GM19023 (cell line): ENCODE results near the gene ZCCHC24.

Experiments
- ATAC-seq: cut with Tn5 transposase; IDR thresholded peaks from one replicate; pipeline ENCODE4 v1.9.1; 2021; ENCODE audit warnings: mild to moderate bottlenecking, moderate library complexity; ENCODE audit not compliant: unreplicated experiment

The ZCCHC24 gene

DNA sequence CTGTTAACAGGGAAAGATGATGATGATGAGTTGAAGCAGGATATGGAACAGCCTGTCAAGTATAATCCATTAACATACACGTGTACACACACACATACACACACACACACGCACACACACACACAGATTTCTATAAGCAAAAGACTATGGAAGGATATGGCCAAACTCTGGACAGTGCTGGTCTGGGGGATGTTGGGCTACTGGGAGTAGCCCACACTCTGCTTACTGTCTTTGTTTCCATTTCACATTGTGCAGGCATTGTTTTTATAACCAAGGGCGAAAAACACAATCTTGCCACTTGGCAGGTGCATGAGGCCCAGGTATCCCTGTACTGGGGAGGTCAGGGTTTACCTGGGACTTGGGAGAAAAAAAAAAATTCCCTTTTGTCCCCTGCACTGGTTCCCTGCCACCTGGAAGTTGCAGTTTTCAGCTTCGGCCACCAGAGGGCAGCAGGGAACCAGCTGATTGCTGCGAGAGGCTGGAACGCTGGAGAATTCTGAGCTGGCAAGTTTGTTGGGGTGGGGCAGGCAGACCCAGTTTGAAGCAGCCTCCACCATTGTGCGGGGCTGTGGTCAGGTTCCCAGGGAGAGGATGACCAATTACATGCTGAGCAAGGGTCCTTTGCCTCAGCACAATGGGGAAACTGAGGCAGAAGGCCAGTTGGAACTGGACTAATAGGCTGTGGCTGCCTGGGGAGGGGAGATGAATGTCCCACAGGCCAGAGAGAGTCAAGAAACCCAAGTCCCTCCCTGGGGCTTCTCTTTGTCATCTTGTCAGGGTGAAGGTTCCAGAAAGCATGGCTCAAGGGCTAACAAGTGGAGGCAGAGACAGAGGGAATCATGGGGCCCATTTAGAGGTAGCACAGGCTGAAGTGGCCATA, 70.9 kb downstream of the ZCCHC24 start:
- peak; percentile 50 for ATAC-seq

DNA sequence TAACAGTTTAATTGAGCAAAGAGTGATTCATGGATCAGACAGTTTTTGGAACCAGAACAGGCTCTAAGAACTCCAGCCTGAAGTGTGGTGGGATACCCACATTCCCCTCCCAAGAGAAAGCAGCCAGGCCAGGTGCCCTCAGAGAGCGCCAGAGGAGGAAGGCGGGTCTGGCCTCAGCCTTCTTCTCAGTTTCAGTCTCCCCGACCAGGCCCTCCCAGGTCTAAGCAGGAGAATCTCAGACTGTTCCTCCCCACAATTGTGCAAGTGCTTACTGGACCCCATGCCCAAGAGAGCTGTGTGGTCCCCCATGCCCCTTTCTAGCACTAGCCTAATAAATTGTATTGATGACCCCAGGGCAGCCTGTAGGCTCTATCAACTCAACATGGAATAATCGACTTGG, 72.6 kb downstream of the ZCCHC24 start:
- no peak for ATAC-seq

DNA sequence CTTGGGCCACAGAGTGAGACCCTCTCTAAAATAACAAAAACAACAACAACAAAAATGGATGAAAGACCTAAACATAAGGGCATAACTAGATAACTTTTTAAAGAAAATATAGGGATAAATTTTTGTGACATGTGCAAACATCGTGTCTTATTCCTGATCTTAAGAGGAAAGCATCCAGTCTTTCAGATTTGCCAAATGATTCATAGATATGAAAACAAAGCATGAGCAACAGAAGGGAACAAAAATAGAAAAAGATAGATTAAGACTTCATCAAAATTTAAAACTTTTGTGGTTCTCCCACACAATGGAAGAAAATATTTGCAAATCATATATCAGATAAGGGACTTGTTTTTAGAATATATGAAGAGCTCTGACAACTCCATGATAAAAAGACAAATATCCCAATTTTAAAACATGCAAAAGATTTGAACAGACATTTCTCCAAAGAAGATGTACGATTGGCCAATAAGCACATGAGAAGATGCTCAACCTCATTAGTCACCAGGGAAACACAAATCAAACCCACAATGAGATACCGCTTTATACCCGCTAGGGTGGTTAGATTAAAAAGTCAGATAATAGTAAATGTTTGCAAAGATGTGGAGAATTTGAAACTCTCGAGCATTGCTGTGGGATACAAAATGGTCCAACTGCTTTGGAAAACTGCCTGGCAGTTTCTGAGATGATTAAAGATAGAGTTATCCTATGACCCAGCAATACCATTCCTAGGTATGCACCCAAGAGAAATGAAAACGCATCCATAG, 77.8 kb downstream of the ZCCHC24 start:
- no peak for ATAC-seq

DNA sequence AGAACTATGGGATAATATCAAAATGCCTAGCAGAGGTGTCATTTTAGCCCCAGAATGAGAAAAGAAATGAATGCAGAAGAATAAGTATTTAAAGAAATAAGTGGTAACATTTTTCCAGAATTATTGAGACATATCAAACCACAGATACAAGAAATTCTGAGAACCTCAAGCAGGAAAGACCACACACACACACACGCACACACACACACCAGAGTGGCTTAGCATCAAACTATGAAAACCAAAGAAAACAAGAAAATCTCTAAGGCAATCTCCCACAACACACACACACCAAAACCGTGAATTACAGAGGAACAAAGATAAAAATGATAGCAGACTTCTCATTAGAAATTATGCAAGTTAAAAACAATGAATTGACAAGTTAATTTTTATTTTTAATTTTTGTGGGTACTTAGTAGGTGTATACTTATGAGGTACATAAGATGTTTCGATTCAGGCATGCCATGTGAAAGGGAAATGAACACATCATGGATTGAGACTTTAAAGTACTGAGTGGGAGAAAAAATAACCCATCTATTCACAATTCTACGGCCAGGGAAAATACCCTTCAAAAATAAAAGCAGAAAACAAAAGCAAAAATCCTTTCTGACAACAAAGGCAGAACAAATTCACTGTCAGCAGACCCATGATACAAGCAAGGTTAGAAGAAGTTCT, 83.6 kb downstream of the ZCCHC24 start:
- no peak for ATAC-seq

DNA sequence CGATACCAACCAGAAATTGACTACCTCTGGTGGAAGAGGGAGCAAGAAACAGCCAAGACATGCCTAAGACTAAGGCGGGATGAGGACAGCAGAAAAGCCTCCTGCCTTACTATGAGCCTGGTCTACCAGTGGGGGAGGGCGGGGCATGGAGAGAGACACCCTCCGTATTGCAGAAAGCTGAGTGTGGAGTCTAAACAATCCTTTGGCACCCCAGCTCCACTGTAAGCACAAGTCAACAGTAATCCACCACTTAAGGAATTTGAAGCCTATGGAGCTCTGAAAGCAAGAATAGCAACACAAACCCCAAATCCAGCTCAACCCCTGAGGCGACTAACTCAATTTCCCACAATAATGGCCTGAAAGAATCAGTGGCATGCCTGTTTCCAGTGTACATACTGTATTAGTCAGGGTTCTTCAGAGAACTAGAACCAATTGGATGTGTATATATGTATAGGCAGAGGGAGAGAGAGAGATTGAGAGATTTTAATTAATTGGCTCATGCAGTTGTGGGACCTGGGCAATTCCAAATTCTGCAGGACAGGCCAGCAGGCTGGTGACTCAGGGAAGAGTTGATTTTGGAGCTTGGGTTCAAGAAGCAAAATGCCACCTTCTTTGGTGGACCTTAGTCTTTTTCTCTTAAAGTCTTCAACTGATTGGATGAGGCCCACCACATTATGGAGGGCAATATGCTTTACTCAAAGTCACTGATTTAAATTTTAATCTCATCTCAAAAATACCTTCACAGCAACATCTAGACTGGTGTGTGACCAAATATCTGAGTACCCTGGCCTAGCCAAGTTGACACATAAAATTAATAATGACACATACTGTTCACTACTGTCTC, 84.7 kb downstream of the ZCCHC24 start:
- ATAC-seq: no peak

DNA sequence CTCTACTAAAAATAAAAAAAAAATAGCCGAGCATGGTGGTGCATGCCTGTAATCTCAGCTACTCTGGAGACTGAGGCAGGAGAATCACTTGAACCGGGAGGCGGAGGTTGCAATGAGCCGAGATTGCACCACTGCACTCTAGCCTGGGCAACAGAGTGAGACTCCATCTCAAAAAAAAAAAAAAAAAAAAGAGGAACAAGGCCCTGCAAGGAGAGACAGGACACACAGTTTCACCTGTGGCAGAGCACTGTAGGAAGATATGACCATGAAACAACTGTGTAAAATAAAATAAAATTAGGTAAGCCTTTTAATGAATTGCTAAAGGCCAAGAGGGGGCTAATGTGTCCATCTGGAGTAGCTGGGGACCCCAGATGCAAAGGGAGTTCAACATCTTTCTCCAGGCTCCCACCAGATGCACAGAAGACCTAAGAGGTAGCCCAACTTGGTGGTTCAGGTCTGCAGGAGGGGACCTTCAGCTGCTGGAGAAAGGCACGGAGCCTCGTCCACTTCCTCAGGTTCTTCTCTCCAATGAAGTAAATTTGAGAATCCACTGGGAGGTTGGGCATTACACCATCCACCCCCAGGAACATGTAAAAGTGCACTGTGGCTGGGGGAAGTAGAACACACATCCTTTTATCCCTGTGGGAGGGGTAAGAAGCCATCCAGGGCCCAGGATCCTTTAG, 85.5 kb downstream of the ZCCHC24 start:
- no peak for ATAC-seq

DNA sequence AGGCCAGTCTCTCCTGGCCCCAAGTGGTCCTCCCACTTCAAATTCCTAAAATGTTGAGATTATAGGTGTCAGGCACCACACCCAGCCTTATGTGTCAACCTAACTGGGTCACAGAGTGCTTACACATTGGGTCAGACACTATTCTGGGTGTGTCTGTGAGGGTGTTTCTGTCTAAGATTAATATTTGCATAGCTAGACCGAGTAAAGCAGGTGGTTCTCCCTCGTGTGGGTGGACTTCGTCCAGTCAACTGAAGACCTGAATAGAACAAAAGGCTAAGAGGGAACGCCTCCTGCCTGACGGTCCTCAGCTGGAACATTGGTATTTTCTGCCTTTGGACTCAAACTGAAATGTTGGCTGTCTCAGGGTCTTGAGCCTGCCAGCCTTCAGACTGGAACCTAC, 86.6 kb downstream of the ZCCHC24 start:
- ATAC-seq: no peak

DNA sequence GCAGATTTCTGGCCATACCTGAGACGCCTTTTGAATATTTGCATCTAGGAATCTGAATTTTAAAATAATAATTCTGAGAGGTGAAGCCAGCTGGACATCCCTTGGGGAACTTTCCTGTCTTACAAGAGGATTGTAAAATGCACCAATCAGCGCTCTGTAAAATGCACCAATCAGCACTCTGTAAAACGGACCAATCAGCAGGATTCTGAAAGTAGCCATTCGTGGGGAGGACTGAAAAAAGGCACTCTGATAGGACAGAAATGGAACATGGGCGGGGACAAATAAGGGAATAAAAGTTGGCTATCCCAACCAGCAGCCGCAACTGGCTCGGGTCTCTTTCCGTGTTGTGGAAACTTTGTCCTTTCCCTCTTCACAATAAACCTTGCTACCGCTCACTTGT, 88.2 kb downstream of the ZCCHC24 start:
- no peak for ATAC-seq

DNA sequence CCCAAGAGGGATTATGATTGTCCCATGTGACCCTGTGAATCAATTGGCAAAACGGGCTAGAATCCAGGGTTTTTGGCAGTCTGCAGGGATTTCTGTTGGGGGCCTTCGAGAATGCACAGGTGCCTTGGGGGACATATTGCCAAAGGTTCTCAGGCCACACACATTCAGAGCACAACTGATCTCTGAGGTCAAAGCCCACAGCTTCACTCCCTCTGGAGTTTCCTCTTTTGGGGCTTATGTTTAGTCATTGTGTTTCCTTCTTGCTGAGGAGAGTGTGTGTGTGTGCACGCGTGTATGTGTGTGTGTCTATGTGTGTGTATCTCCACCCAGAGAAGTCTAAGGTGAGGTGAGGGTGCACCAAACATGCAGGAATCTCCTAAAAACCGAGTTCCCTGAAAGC, 89.3 kb downstream of the ZCCHC24 start:
- no peak for ATAC-seq

DNA sequence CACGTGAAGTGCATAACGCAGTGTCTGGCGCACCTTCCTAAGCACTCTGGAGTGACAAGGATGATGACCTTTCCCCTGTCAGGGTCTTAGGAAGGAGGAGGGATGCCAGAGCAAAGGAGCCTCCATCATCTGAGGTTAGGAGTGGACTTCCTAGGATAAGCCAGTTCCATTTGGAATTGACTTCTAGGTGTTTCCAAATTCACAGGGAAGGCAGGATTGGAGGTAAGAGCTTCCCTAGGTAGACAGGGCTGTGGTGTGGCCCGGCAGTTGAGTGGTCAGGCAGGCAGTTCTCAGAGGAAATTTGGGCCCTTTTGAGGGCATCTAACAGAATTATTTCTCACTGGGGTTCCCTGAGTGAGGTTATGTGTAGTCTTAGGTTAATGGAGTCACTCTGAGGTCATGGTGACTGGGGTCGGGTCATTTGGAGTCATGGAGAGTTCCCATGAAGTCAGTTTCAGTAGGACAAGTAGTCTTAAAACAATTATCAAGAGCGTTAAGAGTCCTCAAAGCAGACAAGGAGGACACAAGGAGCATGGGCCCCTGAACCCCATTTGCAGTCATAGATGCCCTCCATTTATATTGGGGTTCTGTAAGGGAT, 89.9 kb downstream of the ZCCHC24 start:
- ATAC-seq: no peak

DNA sequence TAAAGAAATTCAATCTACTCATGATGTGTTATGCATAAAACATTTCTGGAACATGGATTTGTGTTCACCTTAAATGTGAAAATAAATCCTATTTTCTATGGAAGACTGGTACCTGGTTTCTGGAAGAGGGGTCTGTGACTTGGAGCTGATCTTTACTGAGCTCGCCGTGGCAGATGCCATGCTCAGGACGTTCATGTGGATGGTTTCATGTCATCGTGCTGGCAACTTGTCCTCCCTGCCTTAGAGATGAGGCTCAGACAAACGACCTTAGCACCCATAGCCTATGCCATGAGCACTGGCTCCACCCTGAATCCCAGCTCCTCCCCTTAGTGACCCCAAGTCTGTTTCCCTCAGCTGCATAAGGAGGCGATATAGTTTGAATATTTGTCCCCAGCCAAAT, 90.8 kb downstream of the ZCCHC24 start:
- ATAC-seq: no peak

DNA sequence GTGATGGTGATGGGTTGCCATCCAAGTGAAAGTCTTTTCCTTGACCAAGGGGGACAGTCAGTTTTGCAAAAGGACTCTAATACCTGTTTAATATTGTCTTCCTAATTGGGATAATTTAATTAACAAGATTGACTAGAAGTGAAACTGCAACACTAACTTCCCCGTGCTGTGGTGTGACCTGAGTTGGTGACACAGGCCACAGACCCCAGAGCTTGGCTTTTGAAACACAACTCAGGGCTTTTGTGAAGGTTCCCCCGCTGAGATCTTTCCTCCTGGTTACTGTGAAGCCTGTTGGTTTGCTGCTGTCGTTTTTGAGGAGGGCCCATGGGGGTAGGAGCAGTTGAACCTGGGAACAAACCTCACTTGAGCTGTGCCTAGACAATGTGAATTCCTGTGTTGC, 91.3 kb downstream of the ZCCHC24 start:
- no peak for ATAC-seq

DNA sequence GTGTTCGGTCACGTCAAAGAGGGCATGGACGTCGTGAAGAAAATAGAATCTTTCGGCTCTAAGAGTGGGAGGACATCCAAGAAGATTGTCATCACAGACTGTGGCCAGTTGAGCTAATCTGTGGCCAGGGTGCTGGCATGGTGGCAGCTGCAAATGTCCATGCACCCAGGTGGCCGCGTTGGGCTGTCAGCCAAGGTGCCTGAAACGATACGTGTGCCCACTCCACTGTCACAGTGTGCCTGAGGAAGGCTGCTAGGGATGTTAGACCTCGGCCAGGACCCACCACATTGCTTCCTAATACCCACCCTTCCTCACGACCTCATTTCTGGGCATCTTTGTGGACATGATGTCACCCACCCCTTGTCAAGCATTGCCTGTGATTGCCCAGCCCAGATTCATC, 91.7 kb downstream of the ZCCHC24 start:
- no peak for ATAC-seq

DNA sequence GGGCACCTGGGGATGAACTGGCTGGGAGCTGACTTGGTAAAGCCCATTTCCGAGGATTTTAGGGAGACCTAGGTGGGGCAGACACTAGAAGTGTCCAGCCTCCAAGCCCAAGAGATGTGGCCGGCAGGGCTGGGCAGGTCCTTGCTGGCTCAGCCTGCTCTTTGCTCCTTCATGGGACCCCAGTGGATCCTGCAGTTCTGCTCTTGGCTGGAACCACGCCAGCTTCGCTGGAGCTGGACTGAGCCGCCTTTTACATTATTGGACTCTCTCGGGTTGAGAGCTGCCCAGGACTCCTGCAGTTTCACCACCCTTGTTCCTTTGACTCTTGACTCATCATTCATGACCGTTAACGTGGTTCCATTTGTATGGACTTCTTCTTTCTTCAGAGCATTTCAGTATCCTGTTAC, 92.4 kb downstream of the ZCCHC24 start:
- no peak for ATAC-seq

DNA sequence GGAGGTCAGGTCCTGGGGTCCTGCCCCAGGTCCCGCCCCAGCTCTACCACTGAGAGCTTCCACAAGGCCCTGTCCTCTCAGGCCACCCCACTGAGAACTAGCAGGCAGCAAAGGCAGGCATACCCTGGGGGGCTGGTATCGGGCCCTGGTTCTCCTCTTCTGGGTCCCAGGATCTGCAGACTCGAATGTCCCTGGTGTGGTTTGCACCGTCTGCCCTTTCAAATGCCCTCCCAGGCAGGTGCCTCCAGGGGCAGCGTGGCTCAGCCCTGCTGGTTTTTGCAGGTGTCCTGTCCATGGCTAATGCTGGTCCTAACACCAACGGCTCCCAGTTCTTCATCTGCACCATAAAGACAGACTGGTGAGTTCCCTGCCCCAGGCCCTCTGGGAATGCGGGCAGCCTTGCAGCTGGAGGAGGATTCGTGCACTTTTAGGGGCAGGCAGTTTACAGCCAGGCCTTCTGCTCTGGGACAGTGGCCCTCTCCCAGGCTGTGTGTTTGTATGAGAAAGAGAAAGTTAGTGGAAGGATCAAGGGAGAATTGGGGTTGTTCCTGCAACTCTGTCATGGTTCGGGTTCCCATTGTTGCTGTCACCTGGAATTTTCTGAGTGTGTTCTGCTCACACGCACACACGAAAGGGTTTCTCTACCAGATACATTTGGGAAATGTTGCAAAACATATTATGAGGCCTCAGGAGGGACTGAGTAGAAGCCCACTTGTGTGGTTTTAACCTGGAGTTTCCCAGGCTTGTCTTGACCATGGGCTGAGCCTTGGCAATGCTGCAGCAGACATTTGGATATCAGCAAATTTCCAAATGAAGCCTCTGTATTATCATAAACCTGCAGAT, 93.2 kb downstream of the ZCCHC24 start:
- no peak for ATAC-seq

DNA sequence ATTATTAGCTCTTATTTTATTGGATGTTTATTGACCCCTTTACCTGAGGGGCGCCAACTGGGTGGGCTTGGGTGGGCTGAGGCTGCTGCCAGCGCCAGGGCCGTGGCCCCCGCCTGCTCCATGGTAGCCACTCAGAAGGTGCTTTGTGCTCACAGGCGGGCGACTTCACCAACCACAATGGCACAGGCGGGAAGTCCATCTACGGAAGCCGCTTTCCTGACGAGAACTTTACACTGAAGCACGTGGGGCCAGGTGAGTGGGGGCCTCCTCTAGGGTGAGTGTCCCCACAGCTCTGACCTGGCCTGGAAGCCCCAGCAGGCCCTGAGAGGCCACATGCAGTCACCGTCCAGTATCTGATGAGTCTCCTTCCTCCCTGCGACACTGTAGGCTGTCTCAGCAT, 94.1 kb downstream of the ZCCHC24 start:
- no peak for ATAC-seq

DNA sequence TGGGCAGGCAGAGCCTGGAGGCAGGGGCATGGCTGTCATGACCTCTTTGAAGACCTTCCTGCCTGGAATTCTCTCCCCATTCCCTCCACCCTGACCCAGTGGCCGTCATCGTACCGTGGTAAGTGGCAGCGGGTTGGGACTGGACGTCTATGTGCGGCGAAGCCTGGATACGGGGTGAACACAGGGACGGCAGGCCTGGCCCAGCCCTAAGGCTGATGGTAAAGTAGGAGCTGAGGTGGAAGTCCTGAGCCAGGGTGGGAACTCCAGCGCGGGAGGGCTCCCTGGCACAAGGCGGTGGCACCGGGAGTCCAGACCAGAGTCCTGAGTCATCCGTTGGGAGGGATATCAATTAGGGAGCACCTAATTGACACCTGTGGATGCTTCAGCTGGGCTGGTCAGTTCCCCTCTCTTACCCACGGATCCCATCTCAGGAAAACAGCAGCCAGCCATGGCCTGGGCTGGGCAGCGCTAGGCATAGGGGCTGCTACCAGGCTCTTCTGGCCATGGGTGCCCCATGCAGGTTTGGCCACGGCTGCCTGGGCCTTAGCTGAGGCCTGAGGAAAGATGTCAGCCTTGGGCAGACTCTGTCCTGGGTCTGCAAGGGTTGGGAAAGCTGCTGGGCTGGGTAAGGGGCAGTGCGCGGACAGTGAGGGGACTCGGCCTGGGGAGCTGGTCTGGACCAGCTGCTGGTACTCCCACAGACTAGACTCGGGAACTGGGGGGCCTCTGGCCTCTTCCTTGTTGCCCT, 94.8 kb downstream of the ZCCHC24 start:
- no peak for ATAC-seq

DNA sequence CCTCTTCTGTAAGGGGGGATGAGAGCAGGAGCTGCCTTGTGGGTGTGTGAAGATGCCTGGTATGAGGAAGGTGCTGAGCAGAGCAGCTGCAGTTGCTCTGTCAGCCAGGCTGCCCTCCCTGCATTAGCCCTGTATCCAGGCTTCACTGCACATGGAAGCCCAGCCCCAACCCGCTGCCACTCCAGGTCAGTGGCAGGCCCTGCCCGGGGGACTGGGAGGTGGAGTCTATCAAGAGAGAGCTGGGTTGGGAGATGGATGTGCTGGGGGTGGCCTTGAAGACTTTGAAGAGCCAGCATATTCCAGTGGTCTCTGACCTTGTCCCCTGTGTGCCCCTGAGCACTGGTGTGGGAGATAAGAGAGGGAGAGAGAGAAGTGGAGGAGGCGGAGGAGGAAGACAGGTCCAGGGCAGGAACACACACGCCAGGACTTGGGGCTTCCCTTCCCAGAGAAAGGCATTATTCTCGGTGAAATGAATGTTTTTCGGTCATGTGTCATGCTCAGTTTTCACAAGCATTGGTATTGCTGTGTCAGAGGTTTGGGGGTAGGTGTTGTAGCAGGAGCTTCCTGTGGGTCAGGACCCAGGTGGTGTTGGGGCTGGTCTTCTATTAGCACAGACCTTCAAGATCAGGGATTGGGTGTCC, 95.5 kb downstream of the ZCCHC24 start:
- ATAC-seq: no peak
